ENCODE measurements around the gene RNF121.

The RNF121 gene

GRCh38 chr11:72045849-72046248 is 117.0 kb downstream of the RNF121 start:
- Histone ChIP-seq H3K9me3 (ENCODE audit: insufficient read depth, low read length, severe bottlenecking) (no peaks in the 10 kb centered on the region), H3K79me2 (ENCODE audit: insufficient read depth, low read length) (peaks cover 96% of the 10 kb centered on the region), H3K9ac (ENCODE audit: low read depth, low read length) (no peak overlapping the region), H2AFZ (ENCODE audit: low read depth, low read length) (no peak overlapping the region), H3K4me3 (ENCODE audit: low read depth in 1 of 2, low read length in 2 of 2) (no peak overlapping the region), H3K27me3 (ENCODE audit: insufficient read depth, low read length, poor library complexity) (no peaks in the 10 kb centered on the region), H3K4me2 (ENCODE audit: insufficient read depth, low read length) (no peak overlapping the region), H3K27ac (ENCODE audit: low read length) (no peak overlapping the region), H4K20me1 (ENCODE audit: insufficient read depth, low read length) (peaks cover 12% of the 10 kb centered on the region; the same call in 1 of the 2 replicates), H3K4me1 (ENCODE audit: insufficient read depth, low read length) (peaks cover 41% of the 10 kb centered on the region), H3K36me3 (ENCODE audit: insufficient read depth, low read length) (peaks cover 46% of the 10 kb centered on the region)
- DNase-seq (no peak), ATAC-seq (ENCODE audit: insufficient read depth, low read depth) (no peak)
- TF ChIP-seq CTCF (IDR thresholded peaks at IDR 0.05; ENCODE audit: borderline replicate concordance, extremely low read depth, low read length, poor library complexity, severe bottlenecking), result no peak
- no peak for TF ChIP-seq EZH2 (IDR thresholded peaks at IDR 0.05; ENCODE audit: borderline replicate concordance, low read depth, low read length, severe bottlenecking)

Measured in DND-41 (cell line).